Smooth muscle cell (in vitro differentiated cells): ENCODE measurements around the gene TM9SF4. TPM values are rescaled to one million over a fixed set of nuclear protein-coding genes. Genes with fewer than 3 reads are reported as not detected.

Experiments
- DNase-seq: peaks from one replicate; lab custom pipeline; 2025; ENCODE audit not compliant: unreplicated experiment; lab: John Stamatoyannopoulos, UW
- H2AFZ ChIP-seq: fragments of 200-600 bp; sonication (generic); 2 replicates; pipeline ENCODE4 v1.6.0; 2016; ENCODE audit warnings: antibody characterized with exemption, low read depth, mild to moderate bottlenecking
- H3F3A ChIP-seq: fragments of 200-600 bp; sonication (generic); 2 replicates; pipeline ENCODE4 v1.6.0; 2017; ENCODE audit warnings: antibody characterized with exemption, low read depth
- H3K27ac ChIP-seq: fragments of 200-600 bp; sonication (generic); 2 replicates; pipeline ENCODE4 v1.5.1; 2016; ENCODE audit warnings: low read depth, mild to moderate bottlenecking
- H3K27me3 ChIP-seq: fragments of 200-600 bp; sonication (generic); 2 replicates; pipeline ENCODE4 v1.6.1; 2016; ENCODE audit warnings: low read depth, mild to moderate bottlenecking
- H3K36me3 ChIP-seq: fragments of 200-600 bp; sonication (generic); 2 replicates; pipeline ENCODE4 v1.5.1; 2016; ENCODE audit warnings: low read depth
- H3K4me1 ChIP-seq: fragments of 200-600 bp; sonication (generic); 2 replicates; pipeline ENCODE4 v1.5.1; 2016; ENCODE audit warnings: low read depth
- H3K4me2 ChIP-seq: fragments of 200-600 bp; sonication (generic); 2 replicates; pipeline ENCODE4 v1.6.0; 2016; ENCODE audit warnings: mild to moderate bottlenecking
- H3K4me3 ChIP-seq: fragments of 200-600 bp; sonication (generic); 2 replicates; pipeline ENCODE4 v1.5.1; 2016; ENCODE audit warnings: mild to moderate bottlenecking
- H3K79me2 ChIP-seq: fragments of 200-600 bp; sonication (generic); 2 replicates; pipeline ENCODE4 v1.6.0; 2016; ENCODE audit warnings: low read depth, mild to moderate bottlenecking
- H3K9ac ChIP-seq: fragments of 200-600 bp; sonication (generic); 2 replicates; pipeline ENCODE4 v1.6.0; 2016; ENCODE audit warnings: low read depth
- H3K9me3 ChIP-seq: fragments of 200-600 bp; sonication (generic); replicated peaks from 2 replicates; pipeline ENCODE4 v1.5.1; 2016; ENCODE audit warnings: low read depth
- H4K20me1 ChIP-seq: fragments of 200-600 bp; sonication (generic); 2 replicates; pipeline ENCODE4 v1.6.0; 2016; ENCODE audit warnings: low read depth
- WGBS: methylation state at CpG from one replicate; pipeline ENCODE4 v1.1.7; 2016; ENCODE audit warnings: low lambda C conversion rate; 5-methylcytosine and 5-hydroxymethylcytosine counted together
- polyA plus RNA-seq: library from polyadenylated mRNA; unstranded; fragments of >200 nt; fragmentation: Nextera tagmentation; extraction: Ambion mirVana; gene quantifications from 2 replicates; pipeline ENCODE4 v1.2.1, GENCODE V29; 2016
- total RNA-seq: library from RNA; depleted of rRNA; stranded (reverse); fragments of >200 nt; gene quantifications from 2 replicates; pipeline ENCODE4 v1.2.3, GENCODE V29; 2014
- TF ChIP-seq, protein P1 (sequence below): fragments of 200-600 bp; sonication (generic); IDR thresholded peaks from 2 replicates; pipeline ENCODE4 v1.5.1; 2017; ENCODE audit warnings: borderline replicate concordance, mild to moderate bottlenecking, antibody characterized with exemption; ENCODE audit not compliant: insufficient read depth, poor library complexity, severe bottlenecking

TM9SF4 gene
- total and polyA plus RNA-seq, 2 experiments from 2014 or later = 59.2 to 90.2 TPM

DNA sequence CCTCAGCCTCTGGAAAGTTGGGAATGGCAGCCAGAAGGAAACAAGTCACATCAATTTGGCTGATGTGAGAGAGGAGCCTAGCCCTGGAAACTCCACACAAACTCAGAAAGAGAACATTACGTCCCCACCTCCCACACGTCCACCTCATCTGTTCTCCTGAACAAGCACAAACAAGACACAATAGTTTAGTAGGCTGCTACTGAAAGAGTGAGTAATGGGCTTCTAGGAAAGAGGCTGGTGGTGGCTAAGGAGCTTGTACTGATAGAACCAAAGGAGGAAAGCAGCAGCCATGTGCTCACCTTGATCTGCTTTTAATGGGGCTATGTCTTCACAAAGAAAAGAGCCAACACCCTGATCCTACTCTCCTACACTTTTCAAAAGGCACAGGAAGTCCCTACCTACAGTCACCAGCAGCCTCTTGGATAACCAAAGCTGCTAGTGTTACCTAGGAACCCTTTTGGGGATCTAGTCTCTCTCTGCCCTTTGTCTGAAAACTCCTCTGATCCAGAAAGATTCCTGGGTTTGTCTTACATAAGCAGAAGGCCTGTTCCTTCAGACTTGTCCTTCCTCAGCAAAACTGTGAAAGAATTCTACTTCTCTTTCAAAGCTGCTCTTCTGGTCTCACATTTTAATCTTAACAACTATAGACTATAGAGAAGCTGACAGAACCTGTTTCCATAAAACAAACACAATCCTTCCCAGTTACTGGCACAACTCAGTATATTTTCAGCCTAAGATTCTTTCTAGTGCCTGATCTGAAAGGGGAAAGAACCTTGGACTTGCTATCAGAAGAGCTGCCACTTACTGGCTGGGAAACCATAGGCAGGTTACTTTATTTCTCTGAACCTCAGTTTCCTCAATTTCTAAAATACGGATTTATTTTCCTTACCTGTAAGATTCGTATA lies 94.9 kb downstream of the TM9SF4 start:
- Histone ChIP-seq H3K36me3 (peaks cover 3% of the 10 kb centered on the region), H3K4me3 (peak overlapping the region; percentile 75), H3K79me2 (peaks cover 94% of the 10 kb centered on the region), H2AFZ (no peak overlapping the region), H3K4me1 (peaks cover 29% of the 10 kb centered on the region), H3K9me3 (no peaks in the 10 kb centered on the region), H4K20me1 (peaks cover 68% of the 10 kb centered on the region), H3K9ac (peak overlapping the region; percentile 94), H3F3A (peaks cover 11% of the 10 kb centered on the region), H3K4me2 (peak overlapping the region; percentile 89), H3K27me3 (no peaks in the 10 kb centered on the region), H3K27ac (peak overlapping the region; percentile 91)
- TF ChIP-seq, protein P1, sequence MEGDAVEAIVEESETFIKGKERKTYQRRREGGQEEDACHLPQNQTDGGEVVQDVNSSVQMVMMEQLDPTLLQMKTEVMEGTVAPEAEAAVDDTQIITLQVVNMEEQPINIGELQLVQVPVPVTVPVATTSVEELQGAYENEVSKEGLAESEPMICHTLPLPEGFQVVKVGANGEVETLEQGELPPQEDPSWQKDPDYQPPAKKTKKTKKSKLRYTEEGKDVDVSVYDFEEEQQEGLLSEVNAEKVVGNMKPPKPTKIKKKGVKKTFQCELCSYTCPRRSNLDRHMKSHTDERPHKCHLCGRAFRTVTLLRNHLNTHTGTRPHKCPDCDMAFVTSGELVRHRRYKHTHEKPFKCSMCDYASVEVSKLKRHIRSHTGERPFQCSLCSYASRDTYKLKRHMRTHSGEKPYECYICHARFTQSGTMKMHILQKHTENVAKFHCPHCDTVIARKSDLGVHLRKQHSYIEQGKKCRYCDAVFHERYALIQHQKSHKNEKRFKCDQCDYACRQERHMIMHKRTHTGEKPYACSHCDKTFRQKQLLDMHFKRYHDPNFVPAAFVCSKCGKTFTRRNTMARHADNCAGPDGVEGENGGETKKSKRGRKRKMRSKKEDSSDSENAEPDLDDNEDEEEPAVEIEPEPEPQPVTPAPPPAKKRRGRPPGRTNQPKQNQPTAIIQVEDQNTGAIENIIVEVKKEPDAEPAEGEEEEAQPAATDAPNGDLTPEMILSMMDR = no peak
- DNase-seq = no peak
- 79% methylated on average over 4 of the region's 4 CpGs for whole genome bisulfite sequencing

DNA sequence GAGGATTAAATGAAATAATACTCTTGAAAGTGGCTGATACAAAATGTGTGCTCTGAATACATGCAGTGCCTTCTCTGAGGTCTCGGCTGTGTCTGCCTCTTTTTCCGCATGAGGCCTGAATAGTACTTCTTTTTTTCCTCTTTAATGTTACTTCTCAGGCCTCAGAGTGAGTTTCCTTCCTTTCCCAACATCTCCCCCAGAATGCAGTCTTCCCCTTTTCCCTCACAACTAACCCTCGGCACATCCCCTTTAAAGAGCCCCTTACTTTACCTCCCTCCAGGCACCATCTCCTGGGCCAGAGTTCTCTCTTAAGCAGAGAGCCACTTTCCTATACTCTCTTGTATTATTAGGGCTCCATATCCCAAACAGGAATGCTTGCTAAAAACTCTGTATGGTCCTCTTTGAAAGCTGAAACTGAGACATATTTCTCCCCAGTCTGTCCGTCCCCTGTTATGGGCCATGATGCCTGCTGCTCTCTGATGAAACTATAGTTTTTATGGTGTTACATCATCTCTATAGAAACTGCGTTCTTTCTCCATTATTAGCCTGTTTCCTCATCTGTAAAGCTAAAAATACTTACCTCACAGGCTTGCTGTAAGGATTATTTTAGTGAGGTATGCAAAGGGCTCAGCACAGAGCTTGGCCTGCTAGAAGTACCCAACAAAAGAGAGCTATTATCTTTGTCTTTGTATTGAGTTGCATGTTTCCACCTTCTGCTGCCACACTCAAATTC lies 95.8 kb downstream of the TM9SF4 start:
- TF ChIP-seq, protein P1 = no peak
- Histone ChIP-seq H3K4me3 (peak overlapping the region; percentile 75), H4K20me1 (peaks cover 60% of the 10 kb centered on the region), H3F3A (peaks cover 12% of the 10 kb centered on the region), H3K9me3 (no peaks in the 10 kb centered on the region), H3K79me2 (peaks cover 88% of the 10 kb centered on the region), H3K27me3 (no peaks in the 10 kb centered on the region), H3K4me2 (peak overlapping the region; percentile 89), H3K9ac (peak overlapping the region; percentile 94), H3K27ac (peak overlapping the region; percentile 91), H2AFZ (no peak overlapping the region), H3K4me1 (peaks cover 29% of the 10 kb centered on the region), H3K36me3 (no peaks in the 10 kb centered on the region)
- DNase-seq = no peak
- 64% methylated on average over 5 of the region's 5 CpGs for WGBS

DNA sequence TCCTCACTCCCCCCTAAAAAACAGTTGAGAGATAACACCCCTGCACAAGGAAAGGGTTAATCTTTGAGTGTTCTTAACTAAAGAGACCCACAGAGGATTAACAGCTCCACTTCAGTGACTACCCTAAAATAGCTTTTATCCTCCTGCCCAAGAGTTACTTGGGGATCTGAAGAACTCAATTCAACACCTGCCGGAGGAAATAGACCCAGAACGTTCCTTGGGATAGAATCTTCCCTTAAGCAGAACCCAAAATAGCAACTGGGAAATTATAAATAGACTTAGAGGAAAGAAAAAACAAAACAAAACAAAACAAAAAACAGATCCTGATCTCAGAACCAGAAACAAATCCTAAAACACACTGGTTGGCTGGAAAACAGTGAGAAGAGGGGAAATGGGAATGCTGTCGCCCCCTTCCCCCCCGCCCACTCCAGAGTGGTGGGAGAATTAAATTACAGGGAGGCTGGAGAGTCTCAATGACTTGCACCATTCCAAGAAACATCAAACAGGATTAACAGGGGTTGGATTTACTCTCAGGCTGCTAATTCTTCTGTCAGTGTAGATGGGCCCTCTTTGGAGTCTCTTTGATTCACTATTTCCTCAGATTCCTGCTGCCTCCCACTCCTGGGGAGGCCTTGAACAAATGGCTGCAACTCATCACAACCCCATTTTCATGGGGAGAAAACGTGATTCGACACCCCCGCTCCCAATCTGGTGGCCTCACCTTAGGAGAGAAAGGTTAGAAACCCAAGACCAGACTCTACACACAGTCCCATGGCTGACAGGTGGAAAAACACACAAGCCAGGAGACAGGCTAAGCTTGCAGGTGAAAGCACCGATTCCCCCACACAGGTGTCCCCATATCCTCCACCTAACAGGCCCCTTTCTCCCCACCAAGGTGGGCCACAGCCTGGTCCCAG lies 96.6 kb downstream of the TM9SF4 start:
- no peak overlapping the region for H2AFZ ChIP-seq
- H3K4me1 ChIP-seq = peaks cover 29% of the 10 kb centered on the region
- H3K9ac ChIP-seq = peak overlapping the region; percentile 94
- H3K27me3 ChIP-seq = no peaks in the 10 kb centered on the region
- H3K79me2 ChIP-seq = peaks cover 80% of the 10 kb centered on the region
- DNase-seq = no peak
- H3F3A ChIP-seq = peaks cover 12% of the 10 kb centered on the region
- peaks cover 53% of the 10 kb centered on the region for H4K20me1 ChIP-seq
- H3K9me3 ChIP-seq = no peaks in the 10 kb centered on the region
- TF ChIP-seq, protein P1 = no peak
- 56% methylated on average over 8 of the region's 8 CpGs for WGBS
- peak overlapping the region; percentile 89 for H3K4me2 ChIP-seq
- no peaks in the 10 kb centered on the region for H3K36me3 ChIP-seq
- peak overlapping the region; percentile 75 for H3K4me3 ChIP-seq
- H3K27ac ChIP-seq = peak overlapping the region; percentile 91
